Measurements from ENCODE around the gene FSTL4.

The FSTL4 gene

DNA sequence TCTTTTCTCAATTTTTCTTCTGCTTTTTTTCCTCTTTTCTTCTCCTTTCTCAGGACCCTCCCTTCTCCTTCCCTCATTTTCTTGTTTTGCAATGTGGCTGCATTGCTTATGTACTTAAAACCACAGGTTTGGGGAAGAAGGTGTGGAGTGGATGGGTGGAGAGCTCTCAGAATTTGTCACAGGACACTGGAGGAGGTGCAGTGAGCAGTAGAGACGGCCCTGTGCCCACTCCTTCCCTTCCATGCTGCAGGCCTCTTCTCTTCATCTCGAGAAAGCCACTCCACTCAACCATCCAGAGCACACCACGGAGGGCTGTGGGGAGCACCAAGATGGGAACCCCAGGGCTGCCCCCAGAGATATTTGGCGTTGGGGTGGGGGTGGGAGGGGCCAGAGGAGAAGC is 92.3 kb downstream of the FSTL4 start:
- TF ChIP-seq ZNF8 (CRISPR knock-in tag; IDR thresholded peaks at IDR 0.05) (no peak), GLIS3 (CRISPR knock-in tag; IDR thresholded peaks at IDR 0.05) (no peak), BACH2 (CRISPR knock-in tag; IDR thresholded peaks at IDR 0.05; ENCODE audit: borderline replicate concordance) (no peak), ISL1 (CRISPR knock-in tag; IDR thresholded peaks at IDR 0.05) (no peak), PATZ1 (CRISPR knock-in tag; IDR thresholded peaks at IDR 0.05; ENCODE audit: borderline replicate concordance) (no peak)

GRCh38 chr5:133519191-133519590 is 93.2 kb downstream of the FSTL4 start:
- TF ChIP-seq, protein P1, sequence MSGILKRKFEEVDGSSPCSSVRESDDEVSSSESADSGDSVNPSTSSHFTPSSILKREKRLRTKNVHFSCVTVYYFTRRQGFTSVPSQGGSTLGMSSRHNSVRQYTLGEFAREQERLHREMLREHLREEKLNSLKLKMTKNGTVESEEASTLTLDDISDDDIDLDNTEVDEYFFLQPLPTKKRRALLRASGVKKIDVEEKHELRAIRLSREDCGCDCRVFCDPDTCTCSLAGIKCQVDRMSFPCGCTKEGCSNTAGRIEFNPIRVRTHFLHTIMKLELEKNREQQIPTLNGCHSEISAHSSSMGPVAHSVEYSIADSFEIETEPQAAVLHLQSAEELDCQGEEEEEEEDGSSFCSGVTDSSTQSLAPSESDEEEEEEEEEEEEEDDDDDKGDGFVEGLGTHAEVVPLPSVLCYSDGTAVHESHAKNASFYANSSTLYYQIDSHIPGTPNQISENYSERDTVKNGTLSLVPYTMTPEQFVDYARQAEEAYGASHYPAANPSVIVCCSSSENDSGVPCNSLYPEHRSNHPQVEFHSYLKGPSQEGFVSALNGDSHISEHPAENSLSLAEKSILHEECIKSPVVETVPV (CRISPR knock-in tag; IDR thresholded peaks at IDR 0.05) = no peak
- TF ChIP-seq ZNF8 (CRISPR knock-in tag; IDR thresholded peaks at IDR 0.05) (no peak), TCF4 (CRISPR knock-in tag; IDR thresholded peaks at IDR 0.05; ENCODE audit: borderline replicate concordance) (no peak), RARB (CRISPR knock-in tag; IDR thresholded peaks at IDR 0.05) (no peak)
- ATAC-seq = no peak

More for the DNA sequence above, 92.3 kb downstream of the FSTL4 start:
- ATAC-seq = no peak

DNA sequence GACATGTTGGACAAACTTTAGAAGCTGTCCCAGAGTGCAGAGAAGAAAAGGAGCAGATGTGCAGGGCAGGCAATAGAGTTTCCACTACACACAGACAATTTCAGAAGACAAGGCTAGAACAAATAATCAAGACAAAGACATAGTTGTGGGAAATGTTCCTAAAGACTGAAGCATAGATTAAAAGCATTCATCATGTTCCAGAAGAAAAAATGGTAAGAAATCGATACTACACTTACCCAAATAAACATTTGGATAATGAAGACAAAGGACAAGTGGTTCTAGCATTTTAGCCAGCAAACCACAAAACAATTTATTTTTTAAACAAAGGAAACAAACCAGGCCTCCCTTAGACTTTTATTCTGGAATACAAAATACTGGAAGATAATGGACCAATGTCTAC is 97.9 kb downstream of the FSTL4 start:
- no peak for TF ChIP-seq PPARA (CRISPR knock-in tag; IDR thresholded peaks at IDR 0.05; ENCODE audit: borderline replicate concordance)
- TF ChIP-seq, protein P2, sequence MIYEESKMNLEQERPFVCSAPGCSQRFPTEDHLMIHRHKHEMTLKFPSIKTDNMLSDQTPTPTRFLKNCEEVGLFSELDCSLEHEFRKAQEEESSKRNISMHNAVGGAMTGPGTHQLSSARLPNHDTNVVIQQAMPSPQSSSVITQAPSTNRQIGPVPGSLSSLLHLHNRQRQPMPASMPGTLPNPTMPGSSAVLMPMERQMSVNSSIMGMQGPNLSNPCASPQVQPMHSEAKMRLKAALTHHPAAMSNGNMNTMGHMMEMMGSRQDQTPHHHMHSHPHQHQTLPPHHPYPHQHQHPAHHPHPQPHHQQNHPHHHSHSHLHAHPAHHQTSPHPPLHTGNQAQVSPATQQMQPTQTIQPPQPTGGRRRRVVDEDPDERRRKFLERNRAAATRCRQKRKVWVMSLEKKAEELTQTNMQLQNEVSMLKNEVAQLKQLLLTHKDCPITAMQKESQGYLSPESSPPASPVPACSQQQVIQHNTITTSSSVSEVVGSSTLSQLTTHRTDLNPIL (CRISPR knock-in tag; IDR thresholded peaks at IDR 0.05; ENCODE audit: low read depth) = no peak
- TF ChIP-seq PATZ1 (CRISPR knock-in tag; IDR thresholded peaks at IDR 0.05; ENCODE audit: borderline replicate concordance) = no peak
- no peak for TF ChIP-seq SNAI2 (CRISPR knock-in tag; IDR thresholded peaks at IDR 0.05)
- TF ChIP-seq ZFP30 (CRISPR knock-in tag; IDR thresholded peaks at IDR 0.05) = no peak
- no peak for TF ChIP-seq TOX (CRISPR knock-in tag; IDR thresholded peaks at IDR 0.05; ENCODE audit: borderline replicate concordance)
- no peak for TF ChIP-seq ZNF565 (CRISPR knock-in tag; conservative IDR thresholded peaks at IDR 0.05; ENCODE audit: low read depth)
- no peak for TF ChIP-seq OSR1 (CRISPR knock-in tag; IDR thresholded peaks at IDR 0.05)
- no peak for TF ChIP-seq ZFP3 (CRISPR knock-in tag; IDR thresholded peaks at IDR 0.05)
- no peak for TF ChIP-seq BACH2 (CRISPR knock-in tag; IDR thresholded peaks at IDR 0.05; ENCODE audit: borderline replicate concordance)
- TF ChIP-seq ZNF70 (CRISPR knock-in tag; IDR thresholded peaks at IDR 0.05) = no peak
- no peak for TF ChIP-seq ESRRG (CRISPR knock-in tag; IDR thresholded peaks at IDR 0.05)
- no peak for TF ChIP-seq ARNTL (CRISPR knock-in tag; IDR thresholded peaks at IDR 0.05; ENCODE audit: borderline replicate concordance, low read depth)
- no peak for TF ChIP-seq ZC3H10 (CRISPR knock-in tag; IDR thresholded peaks at IDR 0.05)
- ATAC-seq = no peak

GRCh38 chr5:133512896-133513295 is 99.4 kb downstream of the FSTL4 start:
- no peak for ATAC-seq
- TF ChIP-seq TSHZ2 (CRISPR knock-in tag; IDR thresholded peaks at IDR 0.05) = no peak
- no peak for TF ChIP-seq POU6F1 (CRISPR knock-in tag; IDR thresholded peaks at IDR 0.05; ENCODE audit: borderline replicate concordance, low read depth)
- TF ChIP-seq RARB (CRISPR knock-in tag; IDR thresholded peaks at IDR 0.05) = no peak
- TF ChIP-seq ZC3H10 (CRISPR knock-in tag; IDR thresholded peaks at IDR 0.05) = no peak
- TF ChIP-seq, protein P1 (CRISPR knock-in tag; IDR thresholded peaks at IDR 0.05) = no peak
- no peak for TF ChIP-seq ZNF565 (CRISPR knock-in tag; conservative IDR thresholded peaks at IDR 0.05; ENCODE audit: low read depth)
- TF ChIP-seq ARNTL (CRISPR knock-in tag; IDR thresholded peaks at IDR 0.05; ENCODE audit: borderline replicate concordance, low read depth) = no peak
- TF ChIP-seq PPARA (CRISPR knock-in tag; IDR thresholded peaks at IDR 0.05; ENCODE audit: borderline replicate concordance) = no peak
- TF ChIP-seq BACH2 (CRISPR knock-in tag; IDR thresholded peaks at IDR 0.05; ENCODE audit: borderline replicate concordance) = no peak
- TF ChIP-seq TOX (CRISPR knock-in tag; IDR thresholded peaks at IDR 0.05; ENCODE audit: borderline replicate concordance) = no peak
- TF ChIP-seq ZNF70 (CRISPR knock-in tag; IDR thresholded peaks at IDR 0.05) = no peak
- TF ChIP-seq, protein P2 (CRISPR knock-in tag; IDR thresholded peaks at IDR 0.05; ENCODE audit: low read depth) = no peak
